GM12801 (cell line): ENCODE data around the gene MAML3.

Experiments used
- TF ChIP-seq, protein P1 (sequence below): IDR thresholded peaks from one replicate; pipeline ENCODE4 v1.5.1; 2011; ENCODE audit warnings: control low read depth; ENCODE audit not compliant: insufficient read length; ENCODE audit errors: extremely low read depth

MAML3 gene

DNA sequence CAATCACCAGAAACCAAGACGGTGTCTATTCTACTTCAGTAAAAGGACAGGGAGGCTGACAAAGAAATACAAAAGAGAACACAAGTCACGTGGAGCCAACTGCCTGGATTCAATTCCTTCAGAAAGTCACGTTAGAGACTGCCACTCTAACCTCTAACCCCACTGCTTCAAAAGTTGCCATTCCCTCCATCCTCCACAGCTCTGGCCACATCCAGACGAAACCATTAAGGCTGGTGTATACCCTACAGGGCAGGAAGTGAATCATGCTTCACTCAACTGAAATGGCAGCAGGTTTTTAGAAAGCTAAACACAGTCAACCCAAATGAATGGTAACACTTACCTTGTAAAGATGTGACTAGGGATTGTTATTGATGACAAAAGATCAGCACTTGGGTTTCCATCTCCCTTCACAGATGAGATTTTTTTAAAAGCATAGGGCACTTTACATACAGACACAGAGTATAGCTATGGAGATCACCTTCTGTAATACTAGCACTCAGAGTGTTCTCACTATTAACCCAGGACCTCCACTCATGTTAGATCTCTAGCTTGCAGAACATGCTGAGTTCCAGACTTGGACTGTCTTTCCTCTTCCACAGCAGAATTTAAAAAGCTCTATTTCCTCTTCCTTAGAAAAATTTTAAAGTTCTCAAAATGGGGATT lies 37.4 kb downstream of the MAML3 start:
- TF ChIP-seq, protein P1, sequence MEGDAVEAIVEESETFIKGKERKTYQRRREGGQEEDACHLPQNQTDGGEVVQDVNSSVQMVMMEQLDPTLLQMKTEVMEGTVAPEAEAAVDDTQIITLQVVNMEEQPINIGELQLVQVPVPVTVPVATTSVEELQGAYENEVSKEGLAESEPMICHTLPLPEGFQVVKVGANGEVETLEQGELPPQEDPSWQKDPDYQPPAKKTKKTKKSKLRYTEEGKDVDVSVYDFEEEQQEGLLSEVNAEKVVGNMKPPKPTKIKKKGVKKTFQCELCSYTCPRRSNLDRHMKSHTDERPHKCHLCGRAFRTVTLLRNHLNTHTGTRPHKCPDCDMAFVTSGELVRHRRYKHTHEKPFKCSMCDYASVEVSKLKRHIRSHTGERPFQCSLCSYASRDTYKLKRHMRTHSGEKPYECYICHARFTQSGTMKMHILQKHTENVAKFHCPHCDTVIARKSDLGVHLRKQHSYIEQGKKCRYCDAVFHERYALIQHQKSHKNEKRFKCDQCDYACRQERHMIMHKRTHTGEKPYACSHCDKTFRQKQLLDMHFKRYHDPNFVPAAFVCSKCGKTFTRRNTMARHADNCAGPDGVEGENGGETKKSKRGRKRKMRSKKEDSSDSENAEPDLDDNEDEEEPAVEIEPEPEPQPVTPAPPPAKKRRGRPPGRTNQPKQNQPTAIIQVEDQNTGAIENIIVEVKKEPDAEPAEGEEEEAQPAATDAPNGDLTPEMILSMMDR: no peak

DNA sequence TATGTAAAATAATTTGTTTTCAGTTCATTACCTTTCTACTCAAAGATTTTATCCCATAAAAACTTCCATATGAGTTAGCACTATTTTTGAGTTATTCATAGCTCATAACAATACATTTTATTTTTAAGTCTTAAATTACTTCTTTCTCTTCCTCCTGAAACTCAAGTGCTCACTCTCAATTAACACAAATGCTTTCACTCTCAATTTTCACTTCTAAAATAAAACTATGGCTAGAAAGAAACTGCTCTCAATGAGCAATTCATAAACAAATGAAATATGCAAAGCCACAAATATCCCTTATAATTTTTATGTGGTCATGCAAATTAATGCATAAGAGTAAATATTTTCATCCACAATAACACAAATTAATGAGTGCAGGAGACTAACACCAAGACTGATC lies 38.8 kb downstream of the MAML3 start:
- TF ChIP-seq, protein P1: no peak

DNA sequence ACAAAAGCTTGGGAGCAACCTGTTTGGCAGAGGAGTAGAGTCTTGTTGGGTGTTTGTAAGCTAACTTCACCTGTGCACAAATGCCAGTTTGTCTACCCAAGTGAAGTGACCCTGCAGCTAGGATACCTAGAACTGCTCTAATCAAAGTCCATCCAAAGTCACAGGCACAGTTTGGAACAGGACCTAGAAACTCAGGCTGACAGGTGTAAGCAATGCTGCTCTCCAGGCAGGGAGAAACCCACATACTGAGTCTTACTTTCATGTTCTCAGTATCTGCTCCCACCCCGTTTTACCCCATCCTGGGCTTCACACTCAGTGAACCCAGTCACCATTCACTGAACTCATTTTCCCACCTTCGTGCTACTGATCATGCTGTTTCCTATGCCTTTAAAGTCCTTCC lies 40.3 kb downstream of the MAML3 start:
- TF ChIP-seq, protein P1: no peak

DNA sequence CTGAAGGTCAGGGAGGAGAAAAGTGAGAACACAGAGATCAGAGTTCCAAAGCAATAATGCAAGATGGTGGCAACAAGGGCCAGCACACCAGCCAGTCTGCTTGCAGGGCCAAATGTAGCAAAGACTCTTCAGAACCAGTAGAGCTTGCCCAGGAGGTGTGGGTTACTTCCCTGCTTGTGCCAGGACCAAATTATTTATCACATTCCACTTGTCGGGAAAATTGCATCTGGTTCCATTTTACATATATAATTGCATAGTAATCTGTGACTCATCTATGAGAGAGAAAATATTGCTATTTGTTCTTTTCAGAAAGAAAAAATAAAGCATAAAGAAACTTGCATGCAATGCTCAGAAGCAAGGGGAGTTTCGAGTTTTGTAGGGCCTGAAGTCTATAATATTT lies 41.4 kb downstream of the MAML3 start:
- TF ChIP-seq, protein P1: no peak

DNA sequence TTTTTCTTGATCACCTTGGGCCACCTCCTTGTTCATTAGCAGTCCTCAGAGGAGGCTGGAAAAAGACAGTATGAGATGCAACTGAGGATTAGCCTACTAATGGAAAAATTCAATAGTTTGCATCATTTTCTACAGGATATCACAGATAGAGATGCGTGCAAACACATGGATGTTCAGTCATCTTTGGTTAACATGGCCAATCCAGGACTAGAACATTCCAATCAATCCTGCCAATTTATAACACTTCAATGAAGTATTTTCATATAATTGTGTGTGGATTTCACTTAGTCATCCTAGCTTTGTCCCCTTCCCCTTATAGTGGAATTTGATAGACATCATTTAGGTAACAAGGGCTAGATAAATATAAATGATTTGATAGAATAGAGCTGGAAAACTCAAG lies 42.7 kb downstream of the MAML3 start:
- TF ChIP-seq, protein P1: no peak

DNA sequence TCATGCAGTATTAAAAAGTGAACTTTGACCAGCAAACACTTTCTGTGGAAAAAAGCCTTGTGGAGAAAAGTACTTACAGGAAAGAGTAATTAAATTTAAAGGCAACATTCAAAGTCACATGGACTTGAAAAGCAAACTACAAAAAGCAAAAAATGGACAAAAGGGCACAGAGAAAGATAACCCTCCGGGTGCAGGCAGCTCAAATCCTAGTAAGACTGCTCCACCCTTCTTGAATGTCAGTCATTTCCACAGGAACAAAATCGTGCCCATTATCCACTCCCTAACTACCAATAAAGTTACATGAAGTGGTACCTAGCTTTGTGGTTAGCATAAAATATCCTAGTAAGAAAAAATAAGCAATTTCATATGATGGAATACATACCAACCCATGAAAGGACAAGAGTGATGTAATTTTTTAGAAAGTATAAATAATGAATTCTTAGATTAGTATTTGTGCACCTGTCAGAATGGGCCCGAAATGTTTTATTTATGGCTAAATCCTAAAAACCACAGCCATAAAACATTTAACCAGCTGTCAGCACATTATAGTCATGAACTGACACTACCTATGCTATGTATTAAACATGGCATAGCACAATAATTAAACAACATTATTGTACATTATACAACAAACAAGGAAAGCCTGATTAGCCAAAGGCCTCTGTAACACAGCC lies 43.3 kb downstream of the MAML3 start:
- TF ChIP-seq, protein P1: no peak

DNA sequence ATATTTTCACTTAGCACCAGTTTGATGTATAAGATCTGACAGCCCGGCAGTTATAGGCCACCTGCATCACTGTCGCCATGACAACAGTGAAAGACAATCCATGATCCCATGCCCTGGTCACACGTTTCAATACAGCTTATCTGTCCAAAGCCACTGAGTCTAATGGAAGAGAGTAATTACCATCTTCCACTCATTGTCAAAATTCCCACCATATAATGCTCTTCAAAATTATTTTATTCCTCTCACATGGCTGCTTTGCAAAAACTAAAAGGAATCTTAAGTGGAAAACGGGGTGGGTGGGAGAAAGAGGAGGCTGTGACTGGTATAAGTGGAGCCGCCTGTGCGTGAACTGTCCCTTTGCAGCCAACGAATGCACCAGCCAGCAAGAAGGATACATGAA lies 44.2 kb downstream of the MAML3 start:
- TF ChIP-seq, protein P1: no peak
